Fibroblast of skin of right biceps (primary cell): ENCODE results near the gene BLTP3B.
A peak's percentile ranks its signal among the peaks of the same experiment; 100 is the strongest.

Experiments used
- DNase-seq: peaks from one replicate; pipeline ENCODE4 v3.0.0-alpha.2; 2013

BLTP3B gene

GRCh38 chr12:100114574-100114973 is 28.1 kb downstream of the BLTP3B start:
- DNase-seq, result peak; percentile 56

DNA sequence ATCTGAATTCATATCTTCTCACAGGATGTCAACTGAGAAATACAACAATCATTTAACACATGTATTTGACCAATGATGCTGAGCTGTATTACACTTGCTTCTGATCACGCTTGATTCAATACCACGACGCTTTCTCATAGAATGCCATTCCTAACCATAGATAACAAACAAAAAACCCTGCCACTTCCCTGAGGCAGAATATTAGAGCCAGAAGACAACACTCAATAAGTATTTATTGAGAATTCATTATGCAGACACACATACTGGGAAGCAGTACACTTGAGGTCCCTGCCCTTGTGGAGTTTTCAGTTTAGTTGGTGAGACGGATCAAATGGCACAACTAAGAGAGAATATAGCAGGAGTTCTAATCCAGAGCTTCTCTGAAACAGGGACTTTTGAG is 32.4 kb downstream of the BLTP3B start:
- no peak for DNase-seq

DNA sequence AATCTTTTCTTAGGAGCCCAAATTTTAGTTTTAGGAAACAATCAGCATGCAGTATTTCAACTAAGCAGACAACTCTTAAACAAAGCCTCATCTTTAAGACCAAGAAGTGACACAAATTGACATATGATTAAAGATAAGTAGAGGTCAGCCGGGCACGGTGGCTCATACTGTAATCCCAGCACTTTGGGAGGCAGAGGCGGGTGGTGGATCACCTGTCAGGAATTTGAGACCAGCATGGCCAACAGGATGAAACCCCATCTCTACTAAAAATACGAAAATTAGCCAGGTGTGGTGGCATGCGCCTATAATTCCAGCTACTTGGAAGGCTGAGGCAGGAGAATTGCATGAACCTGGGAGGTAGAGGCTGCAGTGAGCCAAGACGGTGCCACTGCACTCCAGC is 35.8 kb downstream of the BLTP3B start:
- no peak for DNase-seq

- no peak for DNase-seq
These were observed 37.0 kb downstream of the BLTP3B start for GRCh38 chr12:100105661-100106060.

GRCh38 chr12:100101000-100101399 is 41.7 kb downstream of the BLTP3B start:
- DNase-seq, result no peak
